GM18511 (cell line): Measurements from ENCODE around the gene PRKCD.
"Not testable (repeated sequence)": the region's sequence is repeated elsewhere in the genome, so short reads cannot be mapped to it uniquely, and the experiment has no call there.

ENCODE experiments used
- ATAC-seq: cut with Tn5 transposase; IDR thresholded peaks from one replicate; pipeline ENCODE4 v1.9.1; 2021; ENCODE audit warnings: mild to moderate bottlenecking, moderate library complexity; ENCODE audit not compliant: unreplicated experiment

PRKCD gene

GRCh38 chr3:53139906-53140846 lies 20.8 kb upstream of the PRKCD start:
- ATAC-seq, result no peak

- ATAC-seq, result no peak
These were observed 19.9 kb upstream of the PRKCD start for GRCh38 chr3:53140847-53141845.

GRCh38 chr3:53142986-53143385 lies 18.0 kb upstream of the PRKCD start:
- ATAC-seq, result no peak

GRCh38 chr3:53144446-53144845 lies 16.6 kb upstream of the PRKCD start:
- no peak for ATAC-seq

- ATAC-seq, result no peak
These were observed 15.9 kb upstream of the PRKCD start for GRCh38 chr3:53144862-53145712.

GRCh38 chr3:53145713-53146080 lies 15.3 kb upstream of the PRKCD start:
- no peak for ATAC-seq

GRCh38 chr3:53146319-53146891 lies 14.6 kb upstream of the PRKCD start:
- ATAC-seq, result no peak

- ATAC-seq, result no peak
These were observed 13.7 kb upstream of the PRKCD start for GRCh38 chr3:53147151-53147902.

GRCh38 chr3:53147903-53148400 lies 13.1 kb upstream of the PRKCD start:
- no peak for ATAC-seq

GRCh38 chr3:53149006-53149690 lies 11.9 kb upstream of the PRKCD start:
- ATAC-seq, result no peak

GRCh38 chr3:53149699-53150098 lies 11.3 kb upstream of the PRKCD start:
- no peak for ATAC-seq

- ATAC-seq, result no peak
These were observed 10.5 kb upstream of the PRKCD start for GRCh38 chr3:53150247-53151085.

GRCh38 chr3:53151086-53151438 lies 9.9 kb upstream of the PRKCD start:
- not testable (repeated sequence) for ATAC-seq

- no peak for ATAC-seq
These were observed 9.5 kb upstream of the PRKCD start for GRCh38 chr3:53151465-53151864.

- no peak for ATAC-seq
These were observed 8.9 kb upstream of the PRKCD start for GRCh38 chr3:53151870-53152660.

- ATAC-seq, result no peak
These were observed 7.7 kb upstream of the PRKCD start for GRCh38 chr3:53153264-53153823.

- ATAC-seq, result no peak
These were observed 7.0 kb upstream of the PRKCD start for GRCh38 chr3:53153980-53154379.
